Activated CD4-positive, alpha-beta memory T cell treated with anti-CD3 and anti-CD28 coated beads for 36 hours (primary cell): ENCODE results near the gene RIMS4. TPM values are rescaled to one million over a fixed set of nuclear protein-coding genes. Genes with fewer than 3 reads are reported as not detected.

Experiments used
- CTCF ChIA-PET: fragments of 350-600 bp; sonication (Branson Sonifier 250); formaldehyde crosslinking; loops from one replicate; lab custom pipeline; 2021; ENCODE audit warnings: antibody characterized with exemption, inconsistent platforms; lab: Charles Lee
- POLR2A ChIA-PET: fragments of 350-600 bp; sonication (Branson Sonifier 250); formaldehyde crosslinking; loops from one replicate; lab custom pipeline; 2021; ENCODE audit warnings: antibody characterized with exemption; lab: Charles Lee
- DNase-seq: peaks from one replicate; pipeline ENCODE4 v3.0.0-alpha.2; 2020
- H3K27ac Mint-ChIP-seq: one replicate; pipeline ENCODE4 v1.8.0; 2021; ENCODE audit warnings: mixed read lengths
- H3K27me3 Mint-ChIP-seq: one replicate; pipeline ENCODE4 v1.8.0; 2021; ENCODE audit warnings: mixed read lengths
- H3K36me3 Mint-ChIP-seq: one replicate; pipeline ENCODE4 v1.8.0; 2021; ENCODE audit warnings: mixed read lengths
- H3K4me1 Mint-ChIP-seq: one replicate; pipeline ENCODE4 v1.8.0; 2021; ENCODE audit warnings: low read depth, mixed read lengths
- H3K4me3 Mint-ChIP-seq: one replicate; pipeline ENCODE4 v1.8.0; 2021; ENCODE audit warnings: mild to moderate bottlenecking, mixed read lengths
- H3K9me3 Mint-ChIP-seq: one replicate; pipeline ENCODE4 v1.8.0; 2021; ENCODE audit warnings: mixed read lengths
- intact Hi-C: fragments of 100-400 bp; cut with micrococcal nuclease; formaldehyde crosslinking; loops from one replicate; pipeline ENCODE4 v1.15.1; 2023
- total RNA-seq, 2 experiments: library from RNA; stranded (reverse); gene quantifications; one replicate each; pipeline ENCODE4 v1.2.3, GENCODE V29; 2021

Gene RIMS4
- total RNA-seq, 2 experiments from 2014 or later: not detected

DNA sequence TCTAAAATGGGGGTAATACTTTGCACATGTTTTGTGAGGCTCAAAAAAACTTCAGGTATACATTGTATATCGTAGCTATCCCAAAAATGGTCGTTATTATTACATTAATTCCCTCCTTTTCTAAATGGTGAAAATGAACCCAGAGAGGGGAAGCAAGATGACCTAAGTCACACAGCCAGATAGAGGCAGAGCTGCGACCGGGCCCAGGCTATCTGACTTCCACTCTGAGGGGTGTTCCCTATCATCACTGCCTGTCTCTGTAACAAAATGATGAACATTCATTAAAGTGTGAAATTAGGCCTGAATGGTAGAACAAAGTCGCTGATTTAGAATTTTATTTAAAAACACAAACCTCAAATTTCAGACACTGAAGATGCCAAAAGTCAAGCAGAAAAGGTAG is 29.1 kb upstream of the RIMS4 start:
- intact Hi-C loops: no loop called here
- ChIA-PET CTCF (interaction anchor here (0.6 to 1.2 kb wide), 2 partner anchors 27 to 603 kb away, joined by 3 to 6 read pairs; no protein-coding TSS in a partner anchor), POLR2A (no interaction called here)
- no peak for DNase-seq
- Mint-ChIP-seq H3K4me3 (no peak overlapping the region), H3K36me3 (no peaks in the 10 kb centered on the region), H3K9me3 (no peaks in the 10 kb centered on the region), H3K27ac (no peak overlapping the region), H3K4me1 (peaks cover 8% of the 10 kb centered on the region), H3K27me3 (peaks cover 20% of the 10 kb centered on the region)

DNA sequence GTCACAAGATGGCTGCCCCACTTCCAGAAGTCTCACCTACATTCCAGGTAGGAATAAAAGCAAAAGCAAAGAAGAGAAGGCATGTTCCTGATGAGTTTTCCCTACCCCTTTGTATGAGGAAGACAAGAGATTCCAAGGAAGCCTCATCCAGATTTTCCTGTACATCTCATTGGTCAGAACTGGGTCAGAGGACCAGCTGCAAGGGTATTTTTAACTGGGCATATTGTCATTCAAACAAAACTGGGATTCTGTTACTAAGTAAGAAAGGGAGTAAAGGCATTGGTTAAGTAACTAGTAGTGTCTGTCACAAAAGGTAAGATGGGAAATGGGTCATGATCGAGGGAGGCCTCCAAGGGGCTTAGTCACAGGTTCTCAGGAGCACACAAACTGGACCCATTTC is 28.2 kb upstream of the RIMS4 start:
- H3K27me3 Mint-ChIP-seq: peaks cover 20% of the 10 kb centered on the region
- H3K4me3 Mint-ChIP-seq: no peak overlapping the region
- ChIA-PET POLR2A (no interaction called here), CTCF (no interaction called here)
- intact Hi-C loops: no loop called here
- peaks cover 6% of the 10 kb centered on the region for H3K4me1 Mint-ChIP-seq
- H3K36me3 Mint-ChIP-seq: no peaks in the 10 kb centered on the region
- DNase-seq: no peak
- H3K27ac Mint-ChIP-seq: no peak overlapping the region
- H3K9me3 Mint-ChIP-seq: no peaks in the 10 kb centered on the region

DNA sequence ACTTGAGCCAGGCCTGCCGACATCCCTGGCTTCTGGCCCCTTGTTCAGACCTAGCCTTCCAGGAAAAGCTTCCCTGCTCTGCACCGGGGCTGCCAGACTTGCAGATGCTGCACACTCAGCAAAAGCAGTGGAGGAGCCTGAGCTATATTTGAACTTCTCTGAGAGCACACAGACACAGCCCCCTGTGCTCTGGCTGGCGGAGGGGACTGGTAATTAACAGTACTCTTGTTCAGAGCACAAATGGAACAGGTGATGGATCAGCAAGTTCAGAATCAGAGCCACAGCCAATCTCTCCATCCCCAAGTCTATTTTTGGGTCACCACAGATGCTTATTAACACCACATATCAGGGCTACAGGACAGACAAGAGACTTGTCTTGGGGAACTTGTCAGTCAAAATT is 27.6 kb upstream of the RIMS4 start:
- CTCF ChIA-PET: no interaction called here
- no peak for DNase-seq
- peaks cover 20% of the 10 kb centered on the region for H3K27me3 Mint-ChIP-seq
- intact Hi-C loops: no loop called here
- H3K4me1 Mint-ChIP-seq: peaks cover 6% of the 10 kb centered on the region
- POLR2A ChIA-PET: no interaction called here
- H3K27ac Mint-ChIP-seq: no peak overlapping the region
- H3K36me3 Mint-ChIP-seq: no peaks in the 10 kb centered on the region
- no peaks in the 10 kb centered on the region for H3K9me3 Mint-ChIP-seq
- no peak overlapping the region for H3K4me3 Mint-ChIP-seq

DNA sequence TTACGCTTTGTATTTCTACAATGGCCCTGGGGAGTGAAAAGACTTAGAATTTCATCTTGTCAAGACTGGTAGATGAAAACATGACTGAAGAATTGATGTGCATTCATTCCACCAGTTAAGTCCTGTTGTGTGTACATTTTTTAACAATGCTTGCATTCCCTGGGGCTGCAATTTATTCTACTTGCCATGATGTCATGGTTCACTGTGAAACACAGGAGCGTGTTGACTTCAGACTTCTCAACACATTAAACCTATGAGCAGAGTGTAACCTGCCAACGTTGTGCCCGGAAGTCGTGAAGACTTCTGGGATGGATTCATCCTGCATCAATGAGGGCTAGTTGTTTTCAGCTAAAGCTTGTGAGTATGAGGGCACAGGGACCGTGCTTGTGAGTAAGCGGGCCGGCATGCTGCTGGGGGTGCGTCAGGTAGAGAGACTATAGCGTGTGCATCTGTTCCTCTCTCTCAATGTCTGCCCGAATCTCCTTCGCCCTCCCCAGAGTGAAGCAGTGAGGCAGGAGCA is 26.3 kb upstream of the RIMS4 start:
- peaks cover 6% of the 10 kb centered on the region for H3K4me1 Mint-ChIP-seq
- H3K27me3 Mint-ChIP-seq: peaks cover 13% of the 10 kb centered on the region
- no peak for DNase-seq
- POLR2A ChIA-PET: no interaction called here
- H3K36me3 Mint-ChIP-seq: no peaks in the 10 kb centered on the region
- no peaks in the 10 kb centered on the region for H3K9me3 Mint-ChIP-seq
- no peak overlapping the region for H3K4me3 Mint-ChIP-seq
- CTCF ChIA-PET: no interaction called here
- intact Hi-C loops: no loop called here
- H3K27ac Mint-ChIP-seq: no peak overlapping the region

DNA sequence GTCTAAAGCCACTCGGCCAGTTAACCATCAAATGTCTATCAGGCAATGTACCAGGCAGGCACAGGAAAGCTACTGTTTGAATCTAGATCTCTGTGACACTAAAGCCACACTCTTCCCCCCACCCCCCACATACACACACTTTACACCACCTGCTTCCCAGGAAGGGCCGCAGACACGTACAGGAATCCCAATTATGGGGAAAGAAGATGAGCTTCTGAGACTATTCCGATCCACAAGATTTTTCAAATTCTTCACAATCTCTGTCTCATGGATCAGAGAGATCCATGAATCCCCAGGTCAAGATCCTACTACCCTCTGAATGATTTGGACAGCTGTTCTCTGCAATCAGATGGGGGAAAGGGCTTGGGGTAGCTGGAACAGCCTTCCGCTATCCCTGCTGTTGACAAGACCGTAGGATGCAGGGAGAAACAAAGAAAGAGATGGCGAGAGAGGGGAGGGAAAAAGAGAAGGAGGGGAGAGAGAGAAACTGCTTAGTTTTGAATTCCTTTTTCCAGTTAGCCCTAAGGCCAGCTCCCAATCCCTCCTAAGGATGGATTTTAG is 25.4 kb upstream of the RIMS4 start:
- POLR2A ChIA-PET: no interaction called here
- no peak for DNase-seq

DNA sequence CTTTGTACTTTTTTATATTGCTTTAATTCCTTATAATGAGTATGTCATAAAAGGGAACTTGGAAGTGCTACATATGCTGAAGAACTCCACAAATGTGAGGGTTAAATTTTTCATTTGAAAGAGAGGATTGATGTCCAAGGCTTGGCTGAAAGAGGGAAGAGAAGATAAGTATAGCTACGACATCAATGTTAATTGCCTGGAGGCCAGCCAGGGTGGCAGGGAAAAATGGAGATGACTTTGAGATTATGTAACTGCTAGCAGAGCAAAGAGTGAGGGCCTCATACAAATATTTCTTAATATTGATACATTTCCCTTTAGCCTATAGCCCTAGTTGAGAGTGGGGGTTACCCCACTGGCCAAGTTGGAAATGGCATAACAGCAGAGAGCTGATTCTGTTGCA is 24.8 kb upstream of the RIMS4 start:
- intact Hi-C loops: no loop called here
- Mint-ChIP-seq H3K36me3 (no peaks in the 10 kb centered on the region), H3K27me3 (peaks cover 19% of the 10 kb centered on the region), H3K4me1 (peaks cover 6% of the 10 kb centered on the region), H3K4me3 (no peak overlapping the region), H3K27ac (no peak overlapping the region), H3K9me3 (no peaks in the 10 kb centered on the region)
- ChIA-PET POLR2A (interaction anchor here (0.6 kb wide), 1 partner anchor 725 kb away, joined by 3 read pairs; no protein-coding TSS in a partner anchor), CTCF (no interaction called here)
- DNase-seq: no peak

More for the DNA sequence above, 25.4 kb upstream of the RIMS4 start:
- CTCF ChIA-PET: interaction anchor here (0.7 kb wide), 1 partner anchor 225 kb away, joined by 3 read pairs; no protein-coding TSS in a partner anchor
- intact Hi-C loops: no loop called here
- Mint-ChIP-seq H3K4me1 (peaks cover 6% of the 10 kb centered on the region), H3K27me3 (peaks cover 15% of the 10 kb centered on the region), H3K9me3 (no peaks in the 10 kb centered on the region), H3K4me3 (no peak overlapping the region), H3K27ac (no peak overlapping the region), H3K36me3 (no peaks in the 10 kb centered on the region)

DNA sequence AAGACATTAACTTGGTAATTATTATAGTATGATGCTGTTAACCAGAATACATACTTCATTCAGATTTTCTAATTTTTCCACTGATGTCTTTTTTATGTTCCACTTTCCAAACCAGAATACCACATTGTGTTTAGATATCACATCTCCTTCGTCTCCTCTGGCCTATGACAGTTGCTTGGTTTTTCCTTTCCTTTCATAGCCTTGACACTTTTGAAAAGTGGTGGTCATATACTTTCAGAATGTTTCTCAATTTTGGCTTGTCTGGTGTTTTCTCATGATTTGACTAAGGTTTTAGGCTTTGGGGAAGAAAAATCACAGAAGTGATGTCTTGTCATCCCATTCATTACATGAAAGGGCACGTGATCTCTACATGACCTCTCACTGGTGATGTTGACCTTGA is 24.3 kb upstream of the RIMS4 start:
- Mint-ChIP-seq H3K27ac (no peak overlapping the region), H3K9me3 (peaks cover under 1% of the 10 kb centered on the region)
- CTCF ChIA-PET: no interaction called here

DNA sequence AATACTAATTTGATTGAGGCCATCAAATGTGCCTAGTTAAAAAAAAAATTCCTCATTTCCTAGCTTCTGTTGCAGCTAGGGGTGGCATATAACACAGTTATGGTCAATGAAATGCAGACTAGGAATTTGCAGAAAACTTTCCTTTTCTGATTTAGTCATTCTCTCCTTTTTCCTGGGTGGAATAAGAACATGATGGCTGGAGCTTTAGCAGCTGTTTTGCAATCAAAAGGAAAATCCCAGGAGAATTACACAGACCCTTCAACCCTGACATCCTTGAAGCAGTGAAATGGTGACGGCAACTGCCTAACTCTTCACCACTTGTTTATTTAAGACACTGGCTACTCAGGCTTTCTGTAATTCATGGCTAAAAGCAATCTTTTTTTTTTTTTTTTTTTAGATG is 23.1 kb upstream of the RIMS4 start:
- CTCF ChIA-PET: interaction anchor here (0.8 kb wide), 1 partner anchor 235 kb away, joined by 3 read pairs; no protein-coding TSS in a partner anchor

More for the DNA sequence above, 24.3 kb upstream of the RIMS4 start:
- POLR2A ChIA-PET: interaction anchor here (0.6 kb wide), 1 partner anchor 726 kb away, joined by 3 read pairs; no protein-coding TSS in a partner anchor
- H3K36me3 Mint-ChIP-seq: no peaks in the 10 kb centered on the region
- H3K4me1 Mint-ChIP-seq: peaks cover 6% of the 10 kb centered on the region
- H3K4me3 Mint-ChIP-seq: no peak overlapping the region
- H3K27me3 Mint-ChIP-seq: peaks cover 20% of the 10 kb centered on the region
- no peak for DNase-seq
- intact Hi-C loops: no loop called here

DNA sequence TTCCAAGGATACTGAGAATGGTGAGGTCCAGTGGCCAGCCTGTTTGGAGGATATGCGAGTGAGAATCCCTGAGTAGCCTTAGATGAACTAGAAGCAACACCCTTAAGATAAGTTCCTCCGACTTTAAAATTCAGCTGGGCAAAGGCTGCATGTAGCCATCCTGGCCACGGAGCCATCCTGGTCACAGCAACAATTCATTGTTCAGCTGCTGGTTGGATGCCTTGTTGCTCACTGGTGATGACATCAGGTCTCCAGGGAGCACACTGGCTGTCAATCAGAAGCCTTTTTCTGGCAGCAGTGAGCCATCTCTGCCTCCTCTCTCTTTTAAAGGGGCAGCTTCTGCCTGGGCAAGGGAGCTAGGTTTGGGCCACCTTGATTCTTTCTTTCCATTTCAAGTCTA is 22.4 kb upstream of the RIMS4 start:
- no peak for DNase-seq
- no peak overlapping the region for H3K27ac Mint-ChIP-seq
- ChIA-PET POLR2A (no interaction called here), CTCF (interaction anchor here (0.6 to 0.8 kb wide), 2 partner anchors 149 to 234 kb away, joined by 3 read pairs; no protein-coding TSS in a partner anchor)
- intact Hi-C loops: no loop called here
- H3K27me3 Mint-ChIP-seq: peaks cover 19% of the 10 kb centered on the region
- peaks cover 2% of the 10 kb centered on the region for H3K9me3 Mint-ChIP-seq
- H3K36me3 Mint-ChIP-seq: no peaks in the 10 kb centered on the region
- no peak overlapping the region for H3K4me3 Mint-ChIP-seq
- peaks cover 6% of the 10 kb centered on the region for H3K4me1 Mint-ChIP-seq

More for the DNA sequence above, 23.1 kb upstream of the RIMS4 start:
- Mint-ChIP-seq H3K4me1 (peaks cover 6% of the 10 kb centered on the region), H3K27ac (no peak overlapping the region), H3K27me3 (peaks cover 17% of the 10 kb centered on the region), H3K4me3 (no peak overlapping the region), H3K9me3 (peaks cover 2% of the 10 kb centered on the region), H3K36me3 (no peaks in the 10 kb centered on the region)
- intact Hi-C loops: no loop called here
- POLR2A ChIA-PET: no interaction called here
- no peak for DNase-seq

DNA sequence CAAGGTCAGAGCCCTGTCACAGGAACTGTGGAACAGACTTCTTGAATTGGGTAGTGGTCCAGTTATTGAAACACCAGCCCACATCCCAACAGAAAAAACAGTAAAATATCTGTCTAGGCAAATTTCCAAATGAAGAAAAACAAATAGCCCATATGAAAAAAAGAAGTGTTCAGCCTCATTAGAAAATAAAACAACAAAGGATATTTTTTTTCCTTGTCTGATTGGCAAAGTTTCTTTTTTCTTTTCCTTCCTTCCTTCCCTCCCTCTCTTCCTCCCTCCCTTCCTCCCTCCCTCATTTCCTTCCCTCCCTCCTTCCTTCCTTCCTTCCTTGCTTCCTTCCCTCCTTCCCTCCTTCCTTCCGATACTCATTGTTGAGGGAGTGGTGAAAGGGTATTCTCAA is 20.6 kb upstream of the RIMS4 start:
- DNase-seq: no peak
- Mint-ChIP-seq H3K9me3 (peaks cover 2% of the 10 kb centered on the region), H3K4me1 (peaks cover 6% of the 10 kb centered on the region), H3K27ac (no peak overlapping the region), H3K27me3 (peaks cover 21% of the 10 kb centered on the region), H3K36me3 (no peaks in the 10 kb centered on the region), H3K4me3 (no peak overlapping the region)
- ChIA-PET POLR2A (no interaction called here), CTCF (no interaction called here)
- intact Hi-C loops: no loop called here

DNA sequence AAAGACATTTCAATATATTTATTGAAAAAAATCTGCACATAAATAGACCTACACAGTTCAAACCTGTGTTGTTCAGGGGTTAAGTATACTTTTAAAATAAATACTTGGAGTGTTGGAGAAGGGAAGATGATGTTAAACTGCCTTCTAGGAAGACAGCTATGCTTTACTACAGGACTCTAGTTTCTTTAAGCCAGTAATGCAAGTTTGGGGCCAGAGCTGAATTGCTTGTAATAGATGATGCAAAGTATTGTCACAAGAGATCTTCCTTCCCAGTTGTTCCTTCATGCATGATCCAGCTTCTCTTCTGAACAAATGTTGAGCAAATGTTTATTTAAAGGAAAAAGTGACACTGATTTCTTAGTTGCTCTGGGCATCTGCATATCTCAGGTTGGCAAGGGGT is 20.2 kb upstream of the RIMS4 start:
- CTCF ChIA-PET: no interaction called here
- peaks cover 21% of the 10 kb centered on the region for H3K27me3 Mint-ChIP-seq

DNA sequence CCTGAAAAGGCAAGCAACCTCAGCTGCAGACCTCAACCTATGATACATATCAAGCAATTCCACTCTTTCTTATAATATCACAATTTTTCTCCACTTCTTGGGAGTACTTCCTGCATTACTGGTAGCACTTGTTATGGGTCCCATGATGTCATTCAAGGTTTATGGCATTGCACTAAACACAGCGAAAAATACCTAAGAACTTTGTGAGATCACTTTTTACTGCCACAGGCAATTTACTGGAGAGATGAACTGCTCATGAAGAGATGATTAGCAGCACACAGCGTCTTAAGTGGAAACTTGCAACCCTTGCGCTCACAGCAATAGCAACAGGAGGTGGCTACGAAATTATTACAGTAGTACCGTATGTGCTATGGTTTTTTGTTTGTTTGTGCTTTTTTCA is 19.3 kb upstream of the RIMS4 start:
- Mint-ChIP-seq H3K27me3 (peaks cover 19% of the 10 kb centered on the region), H3K4me3 (no peak overlapping the region), H3K27ac (no peak overlapping the region), H3K4me1 (peaks cover 2% of the 10 kb centered on the region), H3K36me3 (no peaks in the 10 kb centered on the region), H3K9me3 (peaks cover 2% of the 10 kb centered on the region)
- CTCF ChIA-PET: no interaction called here
- no peak for DNase-seq
- POLR2A ChIA-PET: no interaction called here
- intact Hi-C loops: no loop called here

More for the DNA sequence above, 20.2 kb upstream of the RIMS4 start:
- peaks cover 2% of the 10 kb centered on the region for H3K9me3 Mint-ChIP-seq
- no peak for DNase-seq
- POLR2A ChIA-PET: no interaction called here
- H3K4me1 Mint-ChIP-seq: peaks cover 6% of the 10 kb centered on the region
- H3K36me3 Mint-ChIP-seq: no peaks in the 10 kb centered on the region
- no peak overlapping the region for H3K4me3 Mint-ChIP-seq
- no peak overlapping the region for H3K27ac Mint-ChIP-seq
- intact Hi-C loops: no loop called here

DNA sequence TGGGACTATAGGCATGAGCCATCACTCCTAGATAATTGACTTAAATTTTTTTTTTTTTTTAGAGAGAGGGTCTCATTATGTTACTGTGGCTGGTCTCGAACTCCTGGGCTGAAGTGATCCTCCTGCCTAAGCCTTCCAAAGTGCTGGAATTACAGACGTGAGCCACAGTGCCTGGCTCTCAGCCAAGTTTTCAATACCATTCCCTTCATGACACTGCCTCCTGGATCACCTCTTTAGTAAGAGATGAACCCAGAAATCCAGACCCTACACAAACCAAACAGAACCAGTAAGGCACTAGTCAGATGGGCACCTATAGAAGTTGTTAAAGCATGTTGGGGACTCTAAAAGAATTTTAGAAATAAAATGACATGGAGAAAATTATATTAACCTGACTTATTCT is 18.3 kb upstream of the RIMS4 start:
- intact Hi-C loops: no loop called here
- CTCF ChIA-PET: no interaction called here
- H3K4me3 Mint-ChIP-seq: no peak overlapping the region
- POLR2A ChIA-PET: no interaction called here
- DNase-seq: no peak
- H3K36me3 Mint-ChIP-seq: no peaks in the 10 kb centered on the region
- peaks cover 19% of the 10 kb centered on the region for H3K27me3 Mint-ChIP-seq
- peaks cover 2% of the 10 kb centered on the region for H3K9me3 Mint-ChIP-seq
- no peak overlapping the region for H3K27ac Mint-ChIP-seq
- H3K4me1 Mint-ChIP-seq: no peaks in the 10 kb centered on the region
